ENCODE measurements around the gene SLC1A7. TPM values are rescaled to one million over a fixed set of nuclear protein-coding genes. Genes with fewer than 3 reads are reported as not detected.

Gene SLC1A7
- total and polyA plus RNA-seq, 2 experiments from 2014 or later = not detected

DNA sequence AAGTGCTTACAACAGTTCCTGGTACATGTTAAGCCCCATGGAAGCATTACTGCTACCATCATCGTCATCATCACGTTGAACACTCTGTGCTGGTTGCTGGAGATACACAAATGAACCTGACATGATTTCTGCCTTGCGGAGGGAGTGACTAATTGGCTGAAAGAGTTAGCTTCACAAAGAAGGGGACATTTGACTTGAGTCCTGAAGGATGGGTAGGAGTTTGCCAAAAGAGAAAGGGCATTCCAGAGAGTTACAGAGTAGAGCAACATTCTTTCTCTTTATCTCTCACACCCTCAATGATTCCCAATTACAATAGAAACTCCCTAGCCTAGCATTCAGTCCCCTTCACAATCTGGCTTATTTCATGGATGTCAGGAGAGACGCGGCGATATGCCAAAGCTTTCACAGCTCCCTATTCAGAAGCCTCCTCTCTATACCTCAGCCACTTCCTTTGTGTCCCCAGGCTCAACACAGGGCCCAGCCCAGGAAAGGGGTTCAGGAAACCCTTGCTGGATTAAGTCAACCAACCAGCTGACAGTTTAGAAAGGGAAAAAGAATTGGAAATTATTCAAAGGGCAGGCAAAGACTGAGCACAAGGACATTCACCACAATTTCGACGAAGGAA is 38.0 kb downstream of the SLC1A7 start:
- Histone ChIP-seq H3K27ac (no peak overlapping the region), H3K79me2 (no peaks in the 10 kb centered on the region)
- TF ChIP-seq, protein P1, sequence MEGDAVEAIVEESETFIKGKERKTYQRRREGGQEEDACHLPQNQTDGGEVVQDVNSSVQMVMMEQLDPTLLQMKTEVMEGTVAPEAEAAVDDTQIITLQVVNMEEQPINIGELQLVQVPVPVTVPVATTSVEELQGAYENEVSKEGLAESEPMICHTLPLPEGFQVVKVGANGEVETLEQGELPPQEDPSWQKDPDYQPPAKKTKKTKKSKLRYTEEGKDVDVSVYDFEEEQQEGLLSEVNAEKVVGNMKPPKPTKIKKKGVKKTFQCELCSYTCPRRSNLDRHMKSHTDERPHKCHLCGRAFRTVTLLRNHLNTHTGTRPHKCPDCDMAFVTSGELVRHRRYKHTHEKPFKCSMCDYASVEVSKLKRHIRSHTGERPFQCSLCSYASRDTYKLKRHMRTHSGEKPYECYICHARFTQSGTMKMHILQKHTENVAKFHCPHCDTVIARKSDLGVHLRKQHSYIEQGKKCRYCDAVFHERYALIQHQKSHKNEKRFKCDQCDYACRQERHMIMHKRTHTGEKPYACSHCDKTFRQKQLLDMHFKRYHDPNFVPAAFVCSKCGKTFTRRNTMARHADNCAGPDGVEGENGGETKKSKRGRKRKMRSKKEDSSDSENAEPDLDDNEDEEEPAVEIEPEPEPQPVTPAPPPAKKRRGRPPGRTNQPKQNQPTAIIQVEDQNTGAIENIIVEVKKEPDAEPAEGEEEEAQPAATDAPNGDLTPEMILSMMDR (IDR thresholded peaks at IDR 0.05; ENCODE audit: poor library complexity) = no peak
- TF ChIP-seq EZH2phosphoT487 (IDR thresholded peaks at IDR 0.05; ENCODE audit: low read depth, severe bottlenecking, unreplicated experiment) = no peak
- no peak for TF ChIP-seq EZH2 (IDR thresholded peaks at IDR 0.05; ENCODE audit: borderline replicate concordance)

DNA sequence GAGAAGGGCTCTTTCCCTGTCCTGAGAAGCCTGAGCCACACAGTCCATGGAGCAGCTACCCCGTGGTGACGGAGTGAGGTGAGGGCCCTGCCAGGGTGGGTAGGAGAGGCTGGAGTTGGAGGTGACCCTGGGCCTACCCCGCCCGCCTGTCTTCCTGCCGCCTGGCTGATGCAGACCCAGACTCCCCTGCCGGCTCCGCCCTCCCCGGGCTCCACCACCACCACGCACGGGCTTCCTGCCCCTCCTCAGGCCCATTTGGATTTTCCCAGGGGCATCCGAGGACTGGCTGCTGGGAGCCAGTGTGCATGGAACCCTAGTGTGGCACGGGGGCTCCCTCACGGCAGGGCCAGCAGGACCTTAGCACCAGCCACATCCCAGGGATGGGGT is 47.9 kb downstream of the SLC1A7 start:
- Histone ChIP-seq H3K27me3 (no peaks in the 10 kb centered on the region), H3K4me2 (no peak overlapping the region), H3K9me2 (replicated peaks; ENCODE audit: insufficient read depth) (no peaks in the 10 kb centered on the region), H3K4me1 (ENCODE audit: insufficient read depth) (peaks cover 5% of the 10 kb centered on the region), H3K27ac (no peak overlapping the region), H3K36me3 (replicated peaks; ENCODE audit: insufficient read depth, low read depth) (no peaks in the 10 kb centered on the region), H4K20me1 (ENCODE audit: insufficient read depth, poor library complexity, severe bottlenecking) (no peaks in the 10 kb centered on the region), H3K79me2 (no peaks in the 10 kb centered on the region), H3K9me3 (ENCODE audit: low read depth) (no peaks in the 10 kb centered on the region), H2AFZ (no peak overlapping the region), H3K4me3 (no peak overlapping the region)
- 77% methylated on average over 12 of the region's 13 CpGs for WGBS (ENCODE audit: low lambda C conversion rate, missing lambda C conversion rate)
- no peak for DNase-seq (ENCODE audit: low spot score)
- TF ChIP-seq EZH2phosphoT487 (IDR thresholded peaks at IDR 0.05; ENCODE audit: low read depth, severe bottlenecking, unreplicated experiment) = no peak
- no peak for TF ChIP-seq EZH2 (IDR thresholded peaks at IDR 0.05; ENCODE audit: borderline replicate concordance)
- TF ChIP-seq, protein P1 (IDR thresholded peaks at IDR 0.05; ENCODE audit: poor library complexity) = no peak

More for the DNA sequence above, 38.0 kb downstream of the SLC1A7 start:
- 70% methylated on average over 8 of the region's 8 CpGs for WGBS (ENCODE audit: low lambda C conversion rate, missing lambda C conversion rate)
- no peak overlapping the region for H3K4me3 ChIP-seq
- no peak for DNase-seq (ENCODE audit: low spot score)
- H3K9me2 ChIP-seq (replicated peaks; ENCODE audit: insufficient read depth) = no peaks in the 10 kb centered on the region
- no peak overlapping the region for H3K4me2 ChIP-seq
- H3K4me1 ChIP-seq (ENCODE audit: insufficient read depth) = peaks cover 21% of the 10 kb centered on the region
- H2AFZ ChIP-seq = no peak overlapping the region
- no peaks in the 10 kb centered on the region for H3K36me3 ChIP-seq (replicated peaks; ENCODE audit: insufficient read depth, low read depth)
- H3K9me3 ChIP-seq (ENCODE audit: low read depth) = no peaks in the 10 kb centered on the region
- peaks cover 3% of the 10 kb centered on the region for H3K27me3 ChIP-seq
- H4K20me1 ChIP-seq (ENCODE audit: insufficient read depth, poor library complexity, severe bottlenecking) = no peaks in the 10 kb centered on the region

DNA sequence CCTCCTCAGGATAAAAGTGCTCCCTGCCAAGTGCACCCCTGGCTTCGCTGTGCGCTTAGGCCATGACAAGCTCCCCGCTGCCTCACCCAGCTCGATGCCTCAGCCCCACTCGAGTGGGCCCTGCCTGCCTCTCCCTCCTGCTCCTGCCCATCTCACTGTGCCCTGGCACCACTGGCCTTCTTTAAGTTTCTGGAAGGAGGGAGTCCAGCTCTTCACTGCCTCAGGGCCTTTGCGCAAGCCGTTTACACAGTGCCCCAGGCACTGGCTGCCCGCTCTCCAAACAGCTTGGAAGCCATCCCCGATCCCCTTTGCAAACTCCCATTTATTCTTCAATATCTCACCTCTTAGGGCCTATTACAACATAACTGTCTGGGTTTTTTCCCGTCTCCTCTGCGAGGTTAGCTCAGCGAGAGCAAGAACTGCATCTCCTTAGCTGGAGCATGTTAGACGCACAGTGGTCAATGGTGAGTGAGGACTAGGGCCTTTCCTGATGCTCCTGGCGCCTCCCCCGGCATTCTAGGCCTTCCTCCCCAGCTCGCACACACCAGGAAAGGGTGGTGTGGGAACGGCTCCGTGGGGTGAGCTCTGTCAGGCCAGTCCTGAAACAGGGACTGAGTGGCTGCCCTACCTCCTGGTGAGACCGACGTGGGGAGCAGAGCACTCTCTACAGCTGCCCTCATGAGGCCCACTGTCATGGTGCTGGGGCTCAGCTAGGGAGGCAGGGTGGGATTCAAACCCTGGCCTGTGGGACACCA is 48.5 kb downstream of the SLC1A7 start:
- Histone ChIP-seq H3K4me1 (ENCODE audit: insufficient read depth) (peaks cover 10% of the 10 kb centered on the region), H3K36me3 (replicated peaks; ENCODE audit: insufficient read depth, low read depth) (no peaks in the 10 kb centered on the region), H4K20me1 (ENCODE audit: insufficient read depth, poor library complexity, severe bottlenecking) (no peaks in the 10 kb centered on the region), H3K9me2 (replicated peaks; ENCODE audit: insufficient read depth) (no peaks in the 10 kb centered on the region), H3K79me2 (no peaks in the 10 kb centered on the region), H3K9me3 (ENCODE audit: low read depth) (no peaks in the 10 kb centered on the region), H3K27me3 (no peaks in the 10 kb centered on the region), H3K4me3 (no peak overlapping the region), H3K27ac (no peak overlapping the region), H2AFZ (no peak overlapping the region), H3K4me2 (no peak overlapping the region)
- no peak for DNase-seq (ENCODE audit: low spot score)
- TF ChIP-seq EZH2phosphoT487 (IDR thresholded peaks at IDR 0.05; ENCODE audit: low read depth, severe bottlenecking, unreplicated experiment) (no peak), EZH2 (IDR thresholded peaks at IDR 0.05; ENCODE audit: borderline replicate concordance) (no peak)
- TF ChIP-seq, protein P1 (IDR thresholded peaks at IDR 0.05; ENCODE audit: poor library complexity) = no peak
- WGBS (ENCODE audit: low lambda C conversion rate, missing lambda C conversion rate) = 96% methylated on average over 19 of the region's 20 CpGs
